IMR-90 (cell line): Measurements from ENCODE around the gene PHF11. TPM values are rescaled to one million over a fixed set of nuclear protein-coding genes. Genes with fewer than 3 reads are reported as not detected.

Experiments used
- ATAC-seq: fragments of 200-7000 bp; cut with Tn5 transposase; 2 replicates; pipeline ENCODE4 v1.9.1; 2020; ENCODE audit warnings: low read depth, mild to moderate bottlenecking, moderate library complexity
- BruUV-seq: library from RNA; stranded (reverse); fragments of 400-500 nt; replicated peaks from 2 replicates; lab custom pipeline; 2021; lab: Mats Ljungman, UMichigan
- CTCF ChIA-PET: fragments of 300-600 bp; formaldehyde crosslinking; extraction: SDS; loops from one replicate; lab custom pipeline; 2021; ENCODE audit warnings: antibody characterized with exemption; lab: Yijun Ruan, JAX
- POLR2A ChIA-PET: fragments of 300-600 bp; sonication (Branson Sonifier 250); formaldehyde crosslinking; loops from one replicate; lab custom pipeline; 2022; ENCODE audit warnings: antibody characterized with exemption; ENCODE audit not compliant: unreplicated experiment; lab: Charles Lee
- DNase-seq: peaks from one replicate; pipeline ENCODE4 v3.0.0; 2013
- H2AFZ ChIP-seq: replicated peaks from 2 replicates; pipeline ENCODE3; 2013; ENCODE audit warnings: low read length, mild to moderate bottlenecking; ENCODE audit not compliant: poor library complexity
- H2AK5ac ChIP-seq: 2 replicates; pipeline ENCODE4 v1.6.1; 2013; ENCODE audit warnings: low read depth, low read length, inconsistent platforms
- H2AK9ac ChIP-seq: replicated peaks from 2 replicates; pipeline ENCODE3; 2013; ENCODE audit warnings: mild to moderate bottlenecking, low read depth, low read length, moderate library complexity; ENCODE audit not compliant: poor library complexity
- H2BK120ac ChIP-seq: 2 replicates; pipeline ENCODE4 v1.6.1; 2013; ENCODE audit warnings: low read depth, low read length, inconsistent platforms
- H2BK15ac ChIP-seq: 3 replicates; pipeline ENCODE4 v1.6.1; 2013; ENCODE audit warnings: low read depth, low read length, inconsistent platforms
- H2BK20ac ChIP-seq: 2 replicates; pipeline ENCODE4 v1.6.1; 2013; ENCODE audit warnings: low read depth, mild to moderate bottlenecking, inconsistent platforms, low read length, moderate library complexity
- H2BK5ac ChIP-seq: 2 replicates; pipeline ENCODE4 v1.6.1; 2013; ENCODE audit warnings: mild to moderate bottlenecking, low read depth, low read length, inconsistent platforms; ENCODE audit not compliant: poor library complexity, severe bottlenecking
- H3K14ac ChIP-seq: replicated peaks from 2 replicates; pipeline ENCODE4 v1.6.1; 2013; ENCODE audit warnings: low read depth, low read length, inconsistent platforms
- H3K18ac ChIP-seq: 2 replicates; pipeline ENCODE4 v1.6.1; 2013; ENCODE audit warnings: low read depth, low read length, control low read depth
- H3K23ac ChIP-seq: 2 replicates; pipeline ENCODE4 v1.6.1; 2013; ENCODE audit warnings: low read depth, low read length, inconsistent platforms
- H3K27ac ChIP-seq: 2 replicates; pipeline ENCODE4 v1.5.1; 2013; ENCODE audit warnings: mild to moderate bottlenecking, control low read depth, low read length; ENCODE audit not compliant: insufficient read depth
- H3K27me3 ChIP-seq: 2 replicates; pipeline ENCODE4 v1.6.1; 2013; ENCODE audit warnings: low read length; ENCODE audit not compliant: control insufficient read depth, insufficient read depth
- H3K36me3 ChIP-seq: 2 replicates; pipeline ENCODE4 v1.6.1; 2013; ENCODE audit warnings: low read length, mixed read lengths; ENCODE audit not compliant: control insufficient read depth, insufficient read depth
- H3K4ac ChIP-seq: 2 replicates; pipeline ENCODE4 v1.6.1; 2013; ENCODE audit warnings: low read depth, low read length, inconsistent platforms
- H3K4me1 ChIP-seq: 2 replicates; pipeline ENCODE4 v1.6.1; 2013; ENCODE audit warnings: low read length, mixed read lengths; ENCODE audit not compliant: control insufficient read depth, insufficient read depth
- H3K4me2 ChIP-seq: 2 replicates; pipeline ENCODE4 v1.6.1; 2013; ENCODE audit warnings: low read depth, mild to moderate bottlenecking, control low read depth, low read length, moderate library complexity
- H3K4me3 ChIP-seq: 2 replicates; pipeline ENCODE4 v1.5.1; 2013; ENCODE audit warnings: low read depth, mild to moderate bottlenecking, control low read depth, low read length, moderate library complexity; ENCODE audit not compliant: insufficient read depth
- H3K56ac ChIP-seq: 2 replicates; pipeline ENCODE4 v1.6.1; 2013; ENCODE audit warnings: low read length, inconsistent platforms; ENCODE audit not compliant: insufficient read depth; ENCODE audit errors: extremely low read depth
- H3K79me1 ChIP-seq, 2 experiments: 2 replicates each; pipeline ENCODE4 v1.6.1; 2013; ENCODE audit warnings: low read length in 2 of 2, inconsistent platforms in 1 of 2, low read depth in 1 of 2
- H3K9ac ChIP-seq: 2 replicates; pipeline ENCODE4 v1.6.1; 2013; ENCODE audit warnings: low read depth, low read length, control low read depth
- H3K9me1 ChIP-seq: 2 replicates; pipeline ENCODE4 v1.6.1; 2013; ENCODE audit warnings: low read length, inconsistent platforms; ENCODE audit not compliant: insufficient read depth
- H3K9me3 ChIP-seq: 2 replicates; pipeline ENCODE4 v1.6.1; 2013; ENCODE audit warnings: low read length; ENCODE audit not compliant: control insufficient read depth, insufficient read depth
- H4K20me1 ChIP-seq: 2 replicates; pipeline ENCODE4 v1.6.1; 2013; ENCODE audit warnings: low read length, inconsistent platforms; ENCODE audit not compliant: insufficient read depth
- H4K5ac ChIP-seq: 2 replicates; pipeline ENCODE4 v1.6.1; 2013; ENCODE audit warnings: mild to moderate bottlenecking, low read depth, low read length, control low read depth
- H4K8ac ChIP-seq, 2 experiments: 2 replicates each; pipeline ENCODE4 v1.6.1; 2013; ENCODE audit warnings: low read depth in 2 of 2, low read length in 2 of 2, control low read depth in 1 of 2, inconsistent platforms in 1 of 2
- H4K91ac ChIP-seq: 2 replicates; pipeline ENCODE4 v1.6.1; 2013; ENCODE audit warnings: low read depth, low read length, inconsistent platforms; ENCODE audit not compliant: insufficient read depth
- BHLHE40 ChIP-seq: fragments of 150-350 bp; IDR thresholded peaks from 2 replicates; pipeline ENCODE4 v1.6.1; 2016; ENCODE audit warnings: mild to moderate bottlenecking, low read depth, low read length
- WGBS, 2 experiments: methylation state at CpG; one replicate each; pipeline versions ENCODE4 v1.1.5 to v1.1.7; 2013; ENCODE audit warnings: missing lambda C conversion rate in 2 of 2; ENCODE audit not compliant: insufficient read length in 1 of 2; ENCODE audit errors: extremely low coverage in 2 of 2; 5-methylcytosine and 5-hydroxymethylcytosine counted together
- dilution Hi-C: fragments of 300-500 bp; cut with HindIII; formaldehyde crosslinking; loops from one replicate; pipeline ENCODE4 v1.14.3; 2018; ENCODE audit warnings: low sequenced_read_pairs; ENCODE audit not compliant: unreplicated experiment
- in situ Hi-C: fragments of 300-500 bp; cut with MboI; formaldehyde crosslinking; loops from 3 replicates; pipeline ENCODE4 v1.14.3; 2019; ENCODE audit warnings: low sequenced_read_pairs, inconsistent platforms, mixed read lengths
- intact Hi-C: fragments of 100-400 bp; cut with micrococcal nuclease; formaldehyde crosslinking; loops from 2 replicates; pipeline ENCODE4 v1.10.0; 2022
- polyA plus RNA-seq, 3 experiments: library from polyadenylated mRNA; depleted of rRNA; stranded (reverse); fragments of >200 nt; gene quantifications; 2 replicates each; pipeline ENCODE4 v1.2.3, GENCODE V29; 2012; ENCODE audit warnings: low replicate concordance in 1 of 3
- total RNA-seq: library from RNA; depleted of rRNA; stranded (reverse); fragments of >200 nt; gene quantifications from 2 replicates; pipeline ENCODE4 v1.2.3, GENCODE V29; 2012
- TF ChIP-seq, protein P1 (sequence below): fragments of 150-350 bp; IDR thresholded peaks from 2 replicates; pipeline ENCODE4 v1.6.1; 2017; ENCODE audit warnings: mild to moderate bottlenecking, antibody characterized with exemption, low read length, low read depth

PHF11 gene
- total and polyA plus RNA-seq, 2 of the 4 experiments (the other 2 are of a cell fraction) = 3.9 to 15.4 TPM

DNA sequence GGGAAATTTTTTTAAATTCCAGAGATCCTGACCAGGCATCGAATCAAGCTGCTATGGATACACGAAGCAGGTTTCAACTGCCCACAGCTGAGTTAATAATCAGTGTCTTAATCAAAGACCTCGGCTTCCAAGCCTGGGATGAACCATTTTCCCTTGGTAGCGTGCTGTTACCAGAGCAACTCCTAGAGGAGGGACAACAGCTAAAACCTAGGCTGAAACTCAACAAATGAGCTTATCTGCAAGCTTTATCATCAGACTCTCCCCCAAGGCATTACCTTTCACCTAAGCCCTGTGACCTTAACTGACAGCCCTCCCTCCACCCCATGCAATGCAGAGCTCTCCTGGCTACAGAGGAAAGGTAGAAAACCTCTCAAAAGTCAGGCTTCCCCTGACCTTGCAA lies 49.9 kb downstream of the PHF11 start:
- Histone ChIP-seq H3K4me1 (no peaks in the 10 kb centered on the region), H3K9me3 (no peaks in the 10 kb centered on the region), H3K4me3 (no peak overlapping the region), H4K20me1 (no peaks in the 10 kb centered on the region), H4K5ac (no peak overlapping the region), H2AFZ (no peak overlapping the region), H3K27ac (no peak overlapping the region), H3K18ac (no peak overlapping the region), H3K27me3 (no peaks in the 10 kb centered on the region), H2BK20ac (no peak overlapping the region), H2AK5ac (no peak overlapping the region), H3K56ac (no peak overlapping the region), H3K9ac (no peak overlapping the region), H4K91ac (no peak overlapping the region), H3K23ac (no peak overlapping the region), H2BK5ac (no peak overlapping the region), H2AK9ac (no peak overlapping the region), H3K4me2 (no peak overlapping the region), H4K8ac (no peak overlapping the region), H3K79me1 (peaks cover 0 to 4% of the 10 kb centered on the region in 2 experiments; a peak in 1 of 4 replicates), H3K14ac (no peak overlapping the region), H2BK15ac (no peak overlapping the region), H3K36me3 (peaks cover 26% of the 10 kb centered on the region), H3K4ac (no peak overlapping the region), H2BK120ac (no peak overlapping the region), H3K9me1 (0 out of 2 replicates have a peak, but pooled peaks cover under 1% of the 10 kb centered on the region)
- no TSS peak for BruUV-seq
- WGBS, 2 experiments = 90% methylated on average over 4 of the region's 4 CpGs; no CpG with 5 or more reads in 1 of the 2 experiments
- dilution Hi-C loops = no loop called here
- DNase-seq (no peak), ATAC-seq (no peak)
- TF ChIP-seq, protein P1, sequence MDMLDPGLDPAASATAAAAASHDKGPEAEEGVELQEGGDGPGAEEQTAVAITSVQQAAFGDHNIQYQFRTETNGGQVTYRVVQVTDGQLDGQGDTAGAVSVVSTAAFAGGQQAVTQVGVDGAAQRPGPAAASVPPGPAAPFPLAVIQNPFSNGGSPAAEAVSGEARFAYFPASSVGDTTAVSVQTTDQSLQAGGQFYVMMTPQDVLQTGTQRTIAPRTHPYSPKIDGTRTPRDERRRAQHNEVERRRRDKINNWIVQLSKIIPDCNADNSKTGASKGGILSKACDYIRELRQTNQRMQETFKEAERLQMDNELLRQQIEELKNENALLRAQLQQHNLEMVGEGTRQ = no peak
- TF ChIP-seq BHLHE40 = no peak
- in situ Hi-C loops = no loop called here
- ChIA-PET POLR2A (no interaction called here), CTCF (no interaction called here)
- intact Hi-C loops = loop anchor here (1.0 kb wide), 1 partner anchor 33 kb away; no protein-coding TSS in a partner anchor
